ENCODE results near the gene GSTM2. TPM values are rescaled to one million over a fixed set of nuclear protein-coding genes. Genes with fewer than 3 reads are reported as not detected.
A peak's percentile ranks its signal among the peaks of the same experiment; 100 is the strongest.

Gene GSTM2
- total RNA-seq (2014; rRNA removed), result 16.2 and 18.4 TPM in 2 replicates
- 56.7 TPM for polyA plus RNA-seq (2012)

DNA sequence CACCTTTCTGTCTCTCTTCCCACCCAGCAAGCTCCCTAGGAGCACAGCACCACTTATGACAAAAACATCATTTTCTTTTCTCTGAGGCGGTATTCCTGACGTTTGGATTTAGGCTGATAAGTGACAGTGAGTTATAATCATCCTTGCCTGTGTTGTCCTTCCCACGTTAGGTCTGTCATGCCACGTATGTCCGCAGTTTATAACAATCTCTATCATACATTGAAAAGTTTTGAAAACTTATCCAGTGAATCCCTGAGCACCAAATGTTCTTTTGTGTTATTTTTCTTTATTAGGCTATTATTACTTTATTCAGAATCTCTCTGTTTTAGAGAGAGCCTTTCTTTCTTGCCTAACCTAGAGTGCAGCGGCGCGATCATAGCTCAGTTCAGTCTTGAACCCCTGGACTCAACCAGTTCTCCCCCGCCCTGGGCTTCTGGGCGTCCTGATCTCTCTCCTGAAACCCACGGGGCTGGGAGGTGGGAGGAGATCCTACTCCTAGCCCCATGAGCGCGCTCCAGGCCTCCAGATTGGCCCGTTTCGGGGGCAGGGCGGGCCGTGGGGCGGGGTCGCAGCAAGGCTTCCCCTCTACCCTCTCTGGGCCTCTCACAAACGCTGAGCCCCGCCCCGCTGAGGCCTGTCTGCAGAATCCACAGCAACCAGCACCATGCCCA is at the start of gene GSTM2:
GSTM2 (plus strand) TSS at position 606 of the 671 bp plus-strand sequence; CDS start at position 665, 59 bp downstream.
- DNase-seq (ENCODE audit: low read depth), result peak; percentile 82

DNA sequence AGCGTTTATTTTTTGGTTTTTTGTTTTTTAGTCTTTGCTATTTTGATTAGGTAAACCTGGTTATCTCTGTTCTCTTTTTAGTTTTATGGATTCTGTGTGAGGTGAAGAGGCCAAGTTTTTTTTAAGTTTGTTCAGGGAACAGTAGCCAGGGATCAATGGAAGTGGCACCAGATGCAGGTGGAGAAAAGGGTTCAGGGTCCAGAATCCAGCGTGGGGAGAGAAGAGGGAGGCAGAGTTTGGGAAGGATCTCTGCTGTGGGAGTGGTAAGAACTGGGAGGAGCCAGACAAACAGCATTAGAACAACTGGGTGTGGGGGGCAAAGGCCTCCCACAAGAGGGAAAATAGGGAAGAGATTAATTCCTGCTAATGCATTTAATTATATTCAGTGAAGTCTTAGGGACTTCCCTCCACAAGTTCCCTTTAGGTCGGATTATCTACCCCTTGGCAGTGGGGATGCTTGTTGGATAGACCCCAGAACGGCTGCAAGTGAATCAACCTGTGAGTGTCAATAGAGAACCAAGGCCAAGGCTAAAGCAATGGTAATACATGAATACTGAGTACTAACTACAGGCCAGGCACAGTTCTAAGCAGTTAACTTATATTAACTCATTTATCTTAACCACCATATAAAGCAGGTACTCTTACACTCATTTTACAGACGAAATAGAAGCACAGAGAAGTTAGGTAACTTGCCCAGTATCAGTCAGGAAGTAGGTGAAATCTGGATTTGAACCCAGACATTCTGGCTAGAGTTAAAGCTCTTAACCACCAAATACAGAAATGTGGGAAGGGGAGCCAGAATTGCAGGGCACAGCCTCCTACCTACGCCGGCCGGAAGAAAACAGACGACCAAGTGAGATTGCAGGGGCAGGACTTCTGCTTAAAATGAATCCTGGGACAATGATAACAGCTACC is 48.9 kb upstream of the GSTM2 start:
- no peak for DNase-seq (ENCODE audit: low read depth)

DNA sequence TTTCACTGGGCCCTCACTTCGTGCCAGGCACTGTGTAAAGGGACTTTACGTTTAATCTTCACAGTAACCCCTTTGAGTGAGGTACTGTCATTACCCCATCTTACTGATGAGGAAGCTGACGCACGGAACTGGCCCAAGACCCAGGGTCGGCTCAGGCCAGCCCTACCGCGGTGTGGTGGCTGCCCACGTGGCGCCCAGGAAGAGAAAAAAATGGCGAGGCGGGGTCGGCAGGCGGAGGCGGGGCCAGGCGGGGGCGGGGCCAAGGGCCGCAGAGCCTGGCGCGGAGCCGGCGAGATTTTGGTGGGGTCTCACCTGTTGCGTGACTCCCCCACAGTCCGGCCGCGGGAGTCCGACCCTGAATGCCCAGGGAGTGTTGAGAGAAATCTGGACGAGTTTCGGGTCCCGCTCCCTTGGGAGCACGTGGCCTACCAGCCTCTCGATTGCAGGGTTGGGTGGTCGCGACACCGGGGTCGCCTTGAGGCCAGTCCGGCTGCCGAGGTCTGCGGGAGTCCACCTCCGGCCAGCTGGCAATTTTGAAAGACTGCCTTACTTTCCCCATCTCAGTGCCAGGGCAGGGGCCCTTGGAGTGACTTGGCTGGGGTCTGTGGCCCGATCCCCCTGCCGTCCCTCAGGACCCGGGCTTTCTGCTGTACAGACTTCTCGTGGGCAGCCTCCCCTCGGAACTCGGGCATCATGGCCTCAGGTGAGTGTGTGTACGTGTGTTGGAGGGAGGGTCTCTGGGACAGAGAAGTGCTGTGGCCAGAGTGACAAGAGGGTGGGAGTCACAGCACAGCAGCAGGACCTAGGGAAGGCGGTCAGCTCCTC is 48.1 kb upstream of the GSTM2 start, which contains the start of the genes AMPD2 and GNAT2:
AMPD2 (plus strand) TSS at position 262 of the 825 bp plus-strand sequence. CDS start 1,339 bp downstream, outside the sequence.
GNAT2 (minus strand) TSS at position 41 of the 825 bp plus-strand sequence. CDS start 6,746 bp downstream, outside the sequence.
- peak; percentile 71 for DNase-seq (ENCODE audit: low read depth)

DNA sequence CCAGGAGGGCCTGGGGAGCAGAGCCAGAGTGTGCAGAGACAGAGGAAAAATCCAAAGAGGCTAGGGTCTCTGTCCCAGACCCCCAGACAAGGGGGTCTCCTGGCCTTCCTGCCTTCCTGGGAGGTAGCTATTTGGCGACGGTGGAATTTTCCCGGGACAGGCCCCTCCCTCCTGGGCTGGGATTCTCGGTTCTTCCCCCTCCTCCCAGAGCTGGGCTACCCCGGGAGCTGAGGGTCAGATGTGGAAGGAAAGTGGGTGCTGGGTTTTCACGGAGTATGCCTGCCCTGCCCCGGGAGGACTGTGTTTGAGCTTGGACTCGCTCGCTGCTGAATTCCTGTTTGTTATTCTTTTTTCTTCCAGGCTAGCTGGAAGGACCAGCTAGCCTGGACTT is 47.5 kb upstream of the GSTM2 start:
- peak; percentile 36 for DNase-seq (ENCODE audit: low read depth)

DNA sequence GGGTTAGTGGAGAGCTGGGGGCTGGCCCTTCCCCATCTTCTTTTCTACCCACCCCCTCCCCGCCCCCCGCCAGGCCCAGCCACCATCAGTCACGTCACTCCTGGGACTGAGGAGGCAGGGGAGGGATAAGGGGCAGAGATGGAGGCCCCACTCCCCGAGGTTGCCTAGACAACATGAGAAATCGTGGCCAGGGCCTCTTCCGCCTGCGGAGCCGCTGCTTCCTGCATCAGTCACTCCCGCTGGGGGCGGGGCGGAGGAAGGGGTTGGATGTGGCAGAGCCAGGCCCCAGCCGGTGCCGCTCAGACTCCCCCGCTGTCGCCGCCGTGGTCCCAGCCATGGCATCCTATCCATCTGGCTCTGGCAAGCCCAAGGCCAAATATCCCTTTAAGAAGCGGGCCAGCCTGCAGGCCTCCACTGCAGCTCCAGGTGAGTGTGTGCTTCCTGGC is 47.0 kb upstream of the GSTM2 start:
- peak; percentile 85 for DNase-seq (ENCODE audit: low read depth)

DNA sequence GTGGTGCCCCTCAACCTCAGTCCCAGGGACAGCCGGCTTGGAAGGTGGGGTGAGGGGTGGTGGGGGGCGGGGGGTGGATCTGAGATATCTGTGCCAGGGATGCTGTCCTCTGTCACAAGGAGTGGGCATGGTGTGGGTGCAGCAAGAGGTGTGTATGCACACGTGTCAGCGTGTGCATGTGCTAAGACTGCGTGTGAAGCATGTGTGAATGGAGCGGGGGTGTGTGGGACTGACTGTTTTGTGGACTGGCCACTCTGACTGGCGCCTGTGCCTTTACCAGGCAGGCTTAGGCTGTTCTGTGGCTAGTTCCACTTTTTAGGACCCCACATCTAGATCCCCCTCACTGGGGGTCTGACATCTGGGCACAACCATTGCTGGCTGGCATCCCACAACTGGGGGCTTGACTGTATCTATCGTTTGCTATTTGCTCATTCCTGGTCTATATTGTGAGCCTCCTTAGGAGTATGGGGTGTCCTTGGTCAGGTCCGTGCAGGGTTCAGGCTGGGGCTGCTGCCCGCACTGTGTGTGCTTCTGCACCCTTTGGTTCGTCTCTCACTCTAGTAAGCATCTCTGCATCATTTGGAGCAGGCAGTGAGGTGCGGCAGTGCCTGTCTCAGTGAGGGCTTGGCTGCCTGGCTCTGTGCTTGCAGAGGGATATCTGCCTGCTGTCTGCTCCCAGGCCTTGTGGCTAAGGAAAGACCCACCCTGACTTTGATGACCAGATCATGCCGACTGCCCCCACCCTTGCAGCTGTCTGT is 46.3 kb upstream of the GSTM2 start:
- DNase-seq (ENCODE audit: low read depth), result no peak

DNA sequence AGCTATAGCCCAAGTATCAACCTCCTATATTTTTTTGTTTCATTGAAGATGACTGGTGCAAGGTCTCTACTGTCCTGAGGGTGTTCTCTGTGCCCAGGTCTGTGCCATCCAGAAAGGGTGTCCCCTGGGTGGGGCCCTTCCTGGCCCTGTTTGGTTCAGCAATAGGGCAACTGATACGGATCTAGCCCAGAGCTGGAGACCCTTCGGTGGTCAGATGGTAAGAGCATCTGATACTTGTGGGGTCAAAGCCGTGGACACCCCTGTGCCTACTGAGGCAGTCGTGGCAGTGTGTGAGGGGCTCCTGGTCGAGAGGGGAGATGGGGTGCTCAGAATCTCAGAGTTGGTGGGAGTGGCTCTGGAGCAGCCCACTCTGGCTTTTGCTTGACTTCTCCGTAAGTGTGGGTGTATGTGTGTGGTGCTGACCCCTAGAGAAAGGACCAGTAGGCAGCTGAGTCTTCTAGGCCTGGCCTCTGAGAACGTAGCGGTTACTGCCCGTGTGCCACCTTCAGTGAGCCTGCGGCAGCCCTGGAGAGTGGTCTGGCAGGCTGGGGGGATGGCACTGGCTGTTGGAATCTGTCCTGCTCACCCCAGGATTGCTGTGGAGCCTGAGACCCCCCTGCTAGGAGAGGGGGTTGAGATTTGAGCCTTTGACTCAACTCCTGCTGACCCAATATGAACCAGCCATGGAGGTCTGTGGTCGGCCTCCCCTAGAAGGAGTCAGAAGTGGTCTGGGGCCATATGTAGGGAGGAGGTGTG is 45.5 kb upstream of the GSTM2 start:
- no peak for DNase-seq (ENCODE audit: low read depth)

DNA sequence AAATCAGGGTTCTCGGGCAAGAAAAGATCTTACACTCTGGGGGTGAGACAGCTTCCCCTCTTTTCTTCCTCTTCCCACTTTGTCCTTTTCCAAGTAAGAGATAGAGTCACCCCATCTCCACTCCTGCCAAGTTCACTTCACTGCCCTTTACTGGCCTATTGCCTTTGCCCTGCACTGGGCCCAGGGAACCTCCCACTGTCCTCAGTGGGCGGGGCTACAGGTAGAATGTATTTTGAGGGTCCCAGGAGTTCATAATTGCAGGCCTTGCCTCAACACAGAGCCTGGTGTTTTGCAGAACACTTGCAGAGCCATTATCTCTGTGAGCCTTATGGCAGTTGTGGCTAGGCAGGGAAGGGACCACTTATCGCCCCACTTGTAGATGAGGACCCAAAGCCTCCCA is 45.0 kb upstream of the GSTM2 start:
- DNase-seq (ENCODE audit: low read depth), result no peak

DNA sequence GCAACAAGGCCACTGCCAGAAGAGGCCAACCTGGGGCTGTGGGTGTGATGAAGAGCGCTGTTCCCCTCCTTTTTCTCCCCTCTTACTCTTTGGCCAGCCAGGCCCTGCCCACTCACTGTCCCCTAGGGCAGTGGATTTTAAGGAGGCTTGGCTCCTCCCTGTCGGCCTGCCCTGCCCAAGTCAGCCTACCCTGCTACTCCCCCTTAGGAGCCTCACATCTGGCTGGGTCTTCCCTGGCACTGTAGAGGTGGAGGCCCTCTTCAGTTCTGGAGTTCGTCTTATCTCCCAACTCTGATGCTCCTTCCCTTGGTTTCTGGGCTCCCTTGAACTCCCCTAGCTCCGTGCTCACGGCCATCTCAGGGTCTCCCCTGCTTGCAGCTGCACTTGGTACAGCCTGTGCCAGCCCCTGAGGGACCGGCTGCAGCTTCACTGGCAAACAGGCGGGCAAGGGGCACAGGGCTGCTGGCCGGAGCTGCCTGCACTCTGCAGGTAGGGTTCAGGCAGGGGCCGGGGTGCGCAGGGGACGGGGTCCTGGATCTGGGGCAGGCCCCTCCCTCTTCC is 44.2 kb upstream of the GSTM2 start:
- DNase-seq (ENCODE audit: low read depth), result no peak

DNA sequence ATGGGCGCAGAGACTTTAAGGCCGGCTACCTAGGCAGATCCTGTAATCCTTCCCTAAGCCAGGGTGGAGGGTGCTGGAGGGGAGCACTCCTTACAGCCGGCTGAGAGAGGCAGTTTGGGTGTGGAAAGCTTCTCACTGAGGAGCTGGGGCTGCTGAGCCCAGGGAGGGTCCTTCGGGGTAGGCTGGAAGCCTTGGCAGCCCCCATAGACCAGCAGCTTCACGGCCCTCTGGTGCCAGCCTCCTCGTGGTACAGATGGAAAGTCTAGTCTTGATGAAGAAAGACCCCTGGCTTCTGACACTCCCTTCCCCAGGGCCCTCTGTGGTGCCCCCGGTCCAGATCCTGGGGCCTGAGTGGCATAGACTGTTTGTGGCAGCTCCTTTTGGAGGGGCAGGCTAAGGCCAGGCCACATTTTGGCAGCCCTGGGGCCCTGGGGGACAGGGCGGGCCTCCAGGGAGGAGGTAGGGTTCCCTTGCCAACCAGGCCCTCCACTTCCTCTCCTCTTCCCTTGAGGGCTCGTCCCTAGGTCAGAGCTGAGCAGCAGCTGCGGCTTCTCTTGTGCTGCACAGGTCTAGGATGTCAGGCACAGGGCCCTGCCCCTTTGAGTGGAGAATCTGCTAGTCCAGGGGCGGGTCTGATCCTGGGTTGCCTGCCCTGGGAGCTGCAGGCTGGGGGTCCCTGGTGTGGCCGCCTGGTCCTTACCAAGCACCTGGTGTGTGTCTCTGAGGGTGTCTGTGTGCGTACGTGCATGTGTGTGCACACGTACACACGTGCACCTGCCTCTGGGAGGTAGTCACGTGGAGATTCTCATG is 43.5 kb upstream of the GSTM2 start:
- DNase-seq (ENCODE audit: low read depth), result no peak

DNA sequence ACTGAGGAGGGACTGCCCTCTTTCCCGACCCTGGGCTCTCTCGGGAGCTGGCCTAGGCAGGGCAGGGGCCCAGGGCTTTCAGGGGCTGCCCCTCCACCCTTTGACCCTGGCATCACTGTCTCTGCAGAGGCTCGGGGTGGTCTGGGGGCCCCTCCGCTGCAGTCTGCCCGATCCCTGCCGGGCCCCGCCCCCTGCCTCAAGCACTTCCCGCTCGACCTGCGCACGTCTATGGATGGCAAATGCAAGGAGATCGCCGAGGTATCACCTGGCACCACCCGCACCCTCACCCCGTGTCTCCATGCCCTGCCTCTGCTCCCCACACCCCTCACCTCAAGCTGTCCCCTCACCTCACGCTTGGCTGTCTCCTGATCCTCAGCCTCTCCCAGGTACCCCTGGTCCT is 42.7 kb upstream of the GSTM2 start:
- DNase-seq (ENCODE audit: low read depth), result no peak

DNA sequence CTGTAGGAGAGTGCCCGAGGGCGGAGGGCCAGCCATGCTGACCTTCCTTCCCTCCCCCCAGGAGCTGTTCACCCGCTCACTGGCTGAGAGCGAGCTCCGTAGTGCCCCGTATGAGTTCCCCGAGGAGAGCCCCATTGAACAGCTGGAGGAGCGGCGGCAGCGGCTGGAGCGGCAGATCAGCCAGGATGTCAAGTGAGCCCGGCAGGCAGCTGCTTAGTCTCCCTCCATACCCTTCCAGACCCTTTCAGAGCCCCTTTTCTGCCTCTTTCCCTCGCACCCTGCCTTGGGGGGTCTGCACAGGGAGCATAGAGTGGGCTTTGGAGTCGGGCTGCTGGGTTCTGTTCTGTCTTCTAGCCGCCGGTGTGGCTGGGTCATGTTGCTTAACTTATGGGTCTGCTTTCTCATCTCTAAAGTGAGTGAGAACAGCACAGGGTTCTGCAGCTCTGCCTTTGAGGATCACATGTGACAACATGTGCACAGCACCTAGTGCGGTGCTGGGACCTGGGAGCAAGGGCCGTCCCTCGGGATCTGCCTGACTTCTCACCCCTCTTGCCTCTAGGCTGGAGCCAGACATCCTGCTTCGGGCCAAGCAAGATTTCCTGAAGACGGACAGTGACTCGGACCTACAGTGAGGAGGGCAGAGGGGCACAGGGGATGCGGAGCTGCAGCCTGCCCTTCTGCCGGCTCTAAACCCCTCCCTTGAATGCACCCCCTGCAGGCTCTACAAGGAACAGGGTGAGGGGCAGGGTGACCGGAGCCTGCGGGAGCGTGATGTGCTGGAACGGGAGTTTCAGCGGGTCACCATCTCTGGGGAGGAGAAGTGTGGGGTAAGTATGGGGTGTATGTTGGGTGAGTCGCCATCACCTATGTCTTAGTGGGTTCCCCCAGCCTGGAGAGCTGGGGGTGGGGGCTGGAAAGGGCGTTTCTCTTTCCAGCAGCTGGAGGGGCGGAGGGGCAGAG is 42.0 kb upstream of the GSTM2 start:
- DNase-seq (ENCODE audit: low read depth), result no peak

DNA sequence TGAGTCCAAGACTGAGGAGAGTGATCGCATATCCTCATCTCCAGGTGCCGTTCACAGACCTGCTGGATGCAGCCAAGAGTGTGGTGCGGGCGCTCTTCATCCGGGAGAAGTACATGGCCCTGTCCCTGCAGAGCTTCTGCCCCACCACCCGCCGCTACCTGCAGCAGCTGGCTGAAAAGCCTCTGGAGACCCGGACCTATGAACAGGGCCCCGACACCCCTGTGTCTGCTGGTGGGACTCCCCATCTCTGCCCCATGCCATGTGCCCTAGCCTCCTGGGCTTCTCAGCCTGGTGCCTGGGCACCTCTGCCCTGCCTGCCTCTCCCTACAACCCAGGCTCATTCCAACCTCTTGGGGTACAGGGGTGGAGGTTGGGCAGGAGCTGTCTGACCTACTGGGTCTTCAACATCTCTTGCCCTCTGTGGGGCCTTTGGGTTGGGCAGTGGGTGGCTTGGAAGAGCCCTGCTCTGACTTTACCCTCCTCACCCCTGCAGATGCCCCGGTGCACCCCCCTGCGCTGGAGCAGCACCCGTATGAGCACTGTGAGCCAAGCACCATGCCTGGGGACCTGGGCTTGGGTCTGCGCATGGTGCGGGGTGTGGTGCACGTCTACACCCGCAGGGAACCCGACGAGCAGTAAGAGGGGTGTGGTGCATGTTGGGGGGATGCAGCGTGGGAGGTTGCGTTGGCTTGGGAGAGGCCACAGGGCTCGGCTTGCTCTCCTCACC is 41.0 kb upstream of the GSTM2 start:
- DNase-seq (ENCODE audit: low read depth), result no peak

DNA sequence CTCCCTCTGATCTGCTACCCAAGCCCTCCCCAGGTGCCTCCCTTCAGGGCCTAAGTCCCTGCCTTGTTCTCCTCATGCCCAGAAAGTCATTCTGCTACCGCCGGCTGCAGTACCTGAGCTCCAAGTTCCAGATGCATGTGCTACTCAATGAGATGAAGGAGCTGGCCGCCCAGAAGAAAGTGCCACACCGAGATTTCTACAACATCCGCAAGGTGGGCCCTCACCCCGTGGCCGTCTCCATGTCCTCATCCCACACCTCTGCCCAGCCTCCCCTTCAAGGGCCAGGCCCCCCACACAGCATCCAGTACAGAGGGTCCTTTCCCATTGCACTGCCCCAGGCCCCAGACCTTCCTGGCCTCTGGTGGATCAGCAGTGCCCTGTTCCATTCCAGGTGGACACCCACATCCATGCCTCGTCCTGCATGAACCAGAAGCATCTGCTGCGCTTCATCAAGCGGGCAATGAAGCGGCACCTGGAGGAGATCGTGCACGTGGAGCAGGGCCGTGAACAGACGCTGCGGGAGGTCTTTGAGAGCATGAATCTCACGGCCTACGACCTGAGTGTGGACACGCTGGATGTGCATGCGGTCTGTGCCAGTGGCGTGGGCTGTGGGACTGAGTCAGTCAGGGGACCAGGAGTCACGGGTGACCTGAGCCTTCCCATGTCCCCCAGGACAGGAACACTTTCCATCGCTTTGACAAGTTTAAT is 40.0 kb upstream of the GSTM2 start:
- DNase-seq (ENCODE audit: low read depth), result no peak

DNA sequence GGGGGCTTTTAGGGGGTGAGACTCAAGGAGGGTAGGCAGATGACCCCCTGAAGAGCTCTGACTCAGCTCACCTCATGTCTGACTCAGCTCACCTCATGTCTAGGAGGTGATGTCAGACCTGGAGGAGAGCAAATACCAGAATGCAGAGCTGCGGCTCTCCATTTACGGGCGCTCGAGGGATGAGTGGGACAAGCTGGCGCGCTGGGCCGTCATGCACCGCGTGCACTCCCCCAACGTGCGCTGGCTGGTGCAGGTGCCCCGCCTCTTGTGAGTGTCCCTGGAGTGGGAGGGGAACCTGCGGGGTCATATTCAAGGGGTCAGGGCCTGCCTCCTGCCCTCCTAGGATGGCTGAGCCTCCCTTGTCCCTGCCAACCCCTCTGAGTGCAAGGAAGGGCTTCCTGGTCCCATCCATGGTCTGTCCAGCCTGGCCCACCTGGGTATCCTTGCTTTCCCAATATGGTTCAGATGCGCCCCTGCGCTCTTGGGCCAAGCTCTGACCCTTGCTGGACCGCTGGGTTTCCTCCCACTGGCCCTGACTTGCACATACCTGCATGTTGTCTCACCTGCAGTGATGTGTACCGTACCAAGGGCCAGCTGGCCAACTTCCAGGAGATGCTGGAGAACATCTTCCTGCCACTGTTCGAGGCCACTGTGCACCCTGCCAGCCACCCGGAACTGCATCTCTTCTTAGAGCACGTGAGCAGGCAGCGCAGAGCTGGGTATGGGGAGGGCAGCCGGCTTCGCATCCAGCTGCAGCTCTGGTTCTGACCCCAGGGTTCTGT is 39.1 kb upstream of the GSTM2 start:
- DNase-seq (ENCODE audit: low read depth), result no peak

Data from LHCN-M2 (cell line).